ENCODE data around the gene GRIK3. TPM values are rescaled to one million over a fixed set of nuclear protein-coding genes. Genes with fewer than 3 reads are reported as not detected.

The GRIK3 gene
- total RNA-seq, 1 donor from 2014 or later = not detected

DNA sequence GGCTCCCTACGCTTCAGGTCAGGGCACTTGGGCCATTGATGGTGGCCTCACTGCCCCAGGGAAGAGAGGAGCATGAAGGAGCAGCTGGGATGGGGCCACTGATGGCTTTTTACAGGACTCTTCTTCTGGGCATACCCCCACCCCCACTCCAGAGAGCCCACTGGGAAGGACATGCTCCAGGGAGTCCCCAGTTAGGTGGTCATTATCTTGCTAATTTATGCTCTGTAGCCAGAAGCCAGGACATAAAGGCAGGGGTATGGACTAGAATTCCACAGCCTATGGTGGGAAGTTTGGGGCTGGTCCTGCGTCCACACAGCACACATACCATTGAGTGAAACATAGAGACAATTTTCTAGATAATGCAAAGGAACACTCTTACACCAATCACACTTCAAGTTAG lies 8.8 kb upstream of the GRIK3 start:
- DNase-seq (ENCODE audit: low read depth) = no peak

DNA sequence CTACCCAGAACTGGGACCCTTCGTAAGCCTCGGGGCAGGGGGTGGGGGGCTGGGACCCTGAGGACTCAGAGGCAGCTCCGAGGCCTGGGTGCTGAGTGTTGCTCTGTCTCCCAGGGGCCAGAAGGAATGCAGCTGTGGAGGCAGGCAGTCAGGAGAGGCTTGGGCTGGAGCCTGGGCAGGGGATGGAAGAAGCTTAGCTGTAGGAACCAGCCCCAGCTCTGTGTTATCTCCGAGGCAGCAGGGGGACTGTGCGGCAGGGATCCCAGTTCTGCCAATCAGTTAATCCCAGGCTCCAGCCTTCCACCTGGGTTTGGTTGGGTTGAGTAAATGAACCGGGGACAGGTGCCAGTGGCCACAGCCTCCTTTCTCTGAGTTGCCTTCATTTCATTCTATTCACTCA lies 8.2 kb upstream of the GRIK3 start:
- no peak for DNase-seq (ENCODE audit: low read depth)

DNA sequence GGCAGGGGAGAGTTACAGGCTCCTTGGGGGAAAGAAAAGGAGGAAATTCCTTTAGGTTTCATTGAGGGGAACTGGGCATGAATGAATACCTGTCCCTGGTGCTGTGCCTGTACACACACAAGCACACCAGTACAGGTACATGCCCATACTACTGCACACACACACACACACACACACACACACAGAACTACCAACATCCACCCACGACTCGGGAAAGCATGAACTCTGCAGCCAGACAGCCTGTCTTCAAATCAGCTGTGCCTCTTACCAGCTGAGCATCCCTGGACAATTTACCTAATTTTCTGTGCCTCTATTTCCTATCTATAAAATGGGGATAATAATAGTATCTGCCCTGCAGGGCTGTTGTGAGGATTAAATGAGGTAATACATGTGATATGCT lies 7.2 kb upstream of the GRIK3 start:
- no peak for DNase-seq (ENCODE audit: low read depth)

DNA sequence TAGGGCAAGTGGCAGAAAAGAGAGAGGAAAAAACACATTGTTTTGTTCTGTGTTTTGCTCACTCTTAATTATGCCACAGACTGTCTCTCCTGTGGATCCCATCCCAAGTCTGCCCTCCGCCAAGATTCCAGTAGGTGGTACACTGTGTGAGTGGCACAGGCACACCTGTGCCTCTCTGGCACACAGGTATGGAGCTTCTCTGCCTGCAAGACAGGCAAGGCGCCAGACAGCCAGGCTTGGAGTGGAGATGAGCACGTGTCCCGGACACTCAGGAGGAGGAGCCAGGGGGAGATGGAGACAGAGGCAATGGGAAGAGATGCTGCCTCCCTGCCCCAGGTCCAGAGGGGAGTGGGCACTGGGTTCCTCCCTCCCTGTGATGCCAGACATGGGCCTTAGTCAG lies 6.5 kb upstream of the GRIK3 start:
- no peak for DNase-seq (ENCODE audit: low read depth)

DNA sequence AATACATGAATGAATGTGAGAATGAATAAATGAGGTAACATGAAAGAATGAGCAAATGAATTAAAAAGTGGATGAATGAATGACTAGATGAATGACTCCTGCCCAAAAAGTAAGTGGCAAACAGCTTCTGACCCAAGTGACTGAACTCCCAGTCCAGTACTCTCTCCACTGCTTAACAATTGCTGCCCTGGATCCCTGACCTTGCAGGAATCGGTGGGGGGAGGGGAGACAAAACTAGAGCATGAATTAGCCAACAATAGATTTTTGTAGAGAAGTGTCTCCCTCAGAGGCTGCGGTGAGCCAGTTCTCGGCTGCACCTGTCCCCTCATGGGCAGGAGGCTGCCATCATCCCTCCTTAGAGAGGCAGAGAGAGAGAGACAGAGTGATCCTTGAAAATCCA lies 5.9 kb upstream of the GRIK3 start:
- DNase-seq (ENCODE audit: low read depth) = no peak

DNA sequence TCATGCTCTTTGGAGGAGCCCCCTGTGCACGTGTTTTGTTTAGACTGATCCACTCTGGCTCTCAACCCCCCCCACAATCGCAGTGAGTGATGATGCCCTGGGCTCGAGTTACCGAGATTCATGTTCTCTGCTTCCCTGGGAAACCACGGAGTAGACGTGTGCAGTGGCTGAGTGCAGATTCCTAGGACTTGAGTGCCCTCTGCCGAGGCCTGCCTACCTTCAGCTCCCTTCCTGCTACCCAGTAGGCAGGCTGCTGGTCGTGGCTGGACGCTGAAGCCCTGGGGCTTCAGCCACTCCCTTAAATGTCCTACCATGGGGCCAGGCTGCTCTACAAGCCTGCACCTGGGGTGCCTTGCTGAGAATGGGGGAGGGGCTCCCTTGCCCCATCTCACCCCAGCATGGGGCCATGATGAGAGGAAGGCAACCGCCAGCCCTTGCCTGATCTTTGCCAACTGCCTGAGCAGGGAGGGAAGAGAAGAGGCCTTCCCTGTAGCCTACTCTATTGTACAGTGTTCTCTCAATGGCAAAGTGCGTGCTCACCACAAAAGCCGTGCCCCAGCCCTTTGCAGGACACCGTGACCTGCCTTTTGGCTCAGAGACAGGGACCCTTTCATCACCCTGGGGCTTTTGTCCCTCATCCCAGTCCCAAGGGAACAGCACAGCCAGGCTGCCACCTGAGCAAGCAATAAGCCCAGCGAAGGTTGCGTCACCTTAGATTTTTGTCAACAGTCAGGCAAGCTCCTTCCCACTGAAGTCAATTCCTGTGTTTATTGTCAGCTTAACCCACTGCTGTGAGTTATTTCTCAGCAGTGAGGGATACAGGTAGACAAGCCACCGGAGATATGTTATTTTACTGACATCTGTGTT lies 4.1 kb upstream of the GRIK3 start:
- DNase-seq (ENCODE audit: low read depth) = peak; percentile 1

DNA sequence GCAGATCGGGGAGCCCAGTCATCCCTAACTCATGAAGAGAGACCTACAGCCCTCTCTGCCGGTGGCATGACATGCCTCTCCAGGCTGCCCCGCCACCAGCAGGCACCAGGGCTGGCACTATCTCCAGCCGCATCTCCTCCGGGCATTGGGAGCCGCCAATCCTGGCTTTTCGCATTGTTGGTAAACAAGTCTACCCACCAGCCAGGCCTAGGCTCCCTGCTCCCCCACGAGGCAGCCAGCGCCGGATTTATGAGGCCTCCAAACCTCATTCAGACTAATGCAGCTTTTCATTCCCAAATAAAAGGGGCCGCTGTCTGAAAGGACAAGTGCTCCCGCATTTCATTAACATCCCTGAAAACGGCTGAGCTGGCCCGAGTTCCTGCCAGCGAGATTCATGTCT lies 3.4 kb upstream of the GRIK3 start:
- no peak for DNase-seq (ENCODE audit: low read depth)

DNA sequence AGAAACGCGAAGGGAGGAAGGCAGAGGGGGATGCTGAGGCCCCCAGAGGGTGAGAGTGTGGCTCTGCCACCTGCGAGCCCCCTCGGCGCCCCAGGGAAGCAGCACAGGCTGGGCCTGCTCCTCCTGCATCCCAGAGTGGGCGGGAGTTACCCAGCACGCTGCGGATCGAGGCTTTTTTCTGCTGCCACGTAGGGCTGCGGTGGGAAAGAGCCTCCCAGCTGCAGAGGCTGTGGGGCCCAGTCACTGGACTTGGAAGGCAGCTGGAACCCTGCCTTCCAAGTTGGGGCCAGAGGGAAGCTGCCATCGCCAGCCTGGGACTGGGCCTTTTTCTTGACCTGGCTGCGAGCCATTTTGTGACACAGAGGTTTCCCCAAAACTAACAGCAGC lies 2.3 kb upstream of the GRIK3 start:
- DNase-seq (ENCODE audit: low read depth) = no peak

DNA sequence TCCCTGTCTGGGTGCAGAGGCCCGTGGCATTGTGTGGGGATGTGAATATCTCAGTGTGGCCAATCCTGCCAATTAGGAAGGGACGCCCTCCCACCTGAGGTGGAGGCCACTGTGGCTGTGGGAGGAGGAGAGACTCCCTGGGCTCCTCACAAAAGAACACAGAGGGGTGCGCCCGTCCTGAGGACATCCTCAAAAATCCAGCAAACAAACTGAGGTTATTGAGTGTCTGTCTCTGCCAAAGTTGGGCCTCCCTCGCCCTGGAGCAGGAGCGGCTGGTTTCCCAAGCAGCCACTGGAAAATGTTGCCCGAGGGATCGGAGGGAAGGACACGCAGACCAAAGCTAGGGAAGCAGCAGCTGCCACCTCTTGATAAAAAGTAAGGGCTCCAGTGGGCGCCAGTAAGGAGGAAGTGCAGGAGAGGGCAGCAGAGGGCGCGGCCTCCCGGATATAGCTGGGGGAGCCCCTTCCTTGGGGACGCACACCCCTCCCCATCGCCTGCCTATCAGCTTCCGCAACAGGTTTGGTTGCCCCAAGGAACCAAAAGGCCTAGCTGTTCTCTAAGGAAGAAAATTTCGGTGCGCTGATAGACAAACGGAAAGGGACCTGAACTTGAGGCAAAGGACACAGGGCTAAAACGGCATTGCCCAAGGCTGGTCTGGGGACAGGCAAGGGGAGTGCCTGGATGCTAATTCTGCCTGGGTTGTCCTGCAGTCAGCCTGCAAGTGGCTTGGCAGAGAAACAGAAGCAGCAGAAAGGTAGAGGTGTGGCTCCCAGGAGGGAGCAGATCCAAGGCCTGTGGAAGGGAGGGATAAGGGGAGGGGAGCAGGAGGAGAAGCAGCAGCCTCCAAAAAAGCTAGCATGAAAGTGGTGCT lies 1.7 kb upstream of the GRIK3 start:
- DNase-seq (ENCODE audit: low read depth) = no peak

DNA sequence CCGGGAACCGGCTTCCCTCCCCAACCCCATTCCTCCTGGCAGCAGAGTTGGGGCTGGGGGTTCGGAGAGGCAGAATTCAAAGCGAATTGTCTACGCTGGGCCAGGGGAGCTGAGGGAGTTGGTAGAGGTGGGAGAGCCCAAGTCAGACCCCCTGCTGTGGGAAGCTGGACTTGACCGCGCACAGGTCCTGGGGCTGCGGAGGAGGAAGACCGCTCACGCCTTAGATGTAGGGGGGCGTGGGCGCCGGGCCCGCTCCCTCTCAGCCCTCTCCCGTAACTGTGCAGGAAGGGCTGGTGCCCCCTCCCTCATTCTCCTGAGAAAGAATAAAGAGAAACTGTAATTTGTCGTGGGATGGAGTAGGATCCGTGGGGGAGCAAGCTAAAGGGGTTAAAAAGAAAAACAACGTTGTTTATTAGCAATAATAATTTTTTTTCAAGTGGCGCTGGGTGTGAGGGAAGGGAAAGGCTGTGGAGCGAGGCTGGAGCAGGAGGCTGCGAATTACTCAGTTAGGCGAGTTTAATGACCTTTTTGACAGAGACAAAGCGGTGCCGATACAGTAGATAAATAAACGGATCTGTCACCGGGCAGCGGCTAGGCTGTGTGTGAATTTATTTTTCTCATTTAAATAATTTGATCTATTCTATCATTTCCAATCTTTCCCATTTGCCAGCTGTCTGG lies 838 bp upstream of the GRIK3 start:
- no peak for DNase-seq (ENCODE audit: low read depth)

DNA sequence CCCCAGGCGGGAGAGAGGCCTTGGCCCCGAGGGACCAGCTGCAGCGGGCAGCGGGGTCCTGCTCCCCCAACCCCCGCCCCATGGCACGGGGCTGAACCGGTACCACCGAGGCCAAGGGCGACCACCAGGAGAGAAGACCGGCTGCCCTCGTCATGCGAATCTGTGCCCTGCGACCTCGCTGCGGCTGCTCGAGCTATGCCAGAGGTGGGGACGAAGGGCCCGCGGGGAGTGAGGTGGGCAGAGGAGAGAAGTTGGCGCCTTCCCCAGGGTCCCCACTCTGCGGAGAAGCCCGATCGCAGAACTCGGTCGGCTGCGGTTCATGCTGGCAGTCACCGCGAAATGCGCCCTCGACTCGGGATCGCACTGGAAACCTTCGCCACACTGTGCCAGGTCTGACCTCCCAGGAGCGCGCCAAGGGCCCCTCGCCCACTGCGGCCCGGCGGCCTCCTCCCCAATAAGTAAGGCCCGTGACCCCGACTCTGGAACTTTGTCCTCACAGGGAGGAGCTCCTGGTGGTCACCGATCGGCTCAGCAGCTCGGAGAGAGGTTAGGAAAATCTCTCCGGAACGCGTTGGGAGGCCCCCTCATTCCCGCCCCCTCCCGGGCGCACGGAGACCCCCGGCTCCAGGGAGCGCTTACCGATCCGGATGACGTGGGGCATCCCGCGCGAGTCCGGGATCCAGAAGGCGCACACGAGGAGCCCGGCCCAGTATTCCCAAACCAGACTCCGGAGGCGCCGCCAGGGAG lies 787 bp downstream of the GRIK3 start:
- DNase-seq (ENCODE audit: low read depth) = no peak

DNA sequence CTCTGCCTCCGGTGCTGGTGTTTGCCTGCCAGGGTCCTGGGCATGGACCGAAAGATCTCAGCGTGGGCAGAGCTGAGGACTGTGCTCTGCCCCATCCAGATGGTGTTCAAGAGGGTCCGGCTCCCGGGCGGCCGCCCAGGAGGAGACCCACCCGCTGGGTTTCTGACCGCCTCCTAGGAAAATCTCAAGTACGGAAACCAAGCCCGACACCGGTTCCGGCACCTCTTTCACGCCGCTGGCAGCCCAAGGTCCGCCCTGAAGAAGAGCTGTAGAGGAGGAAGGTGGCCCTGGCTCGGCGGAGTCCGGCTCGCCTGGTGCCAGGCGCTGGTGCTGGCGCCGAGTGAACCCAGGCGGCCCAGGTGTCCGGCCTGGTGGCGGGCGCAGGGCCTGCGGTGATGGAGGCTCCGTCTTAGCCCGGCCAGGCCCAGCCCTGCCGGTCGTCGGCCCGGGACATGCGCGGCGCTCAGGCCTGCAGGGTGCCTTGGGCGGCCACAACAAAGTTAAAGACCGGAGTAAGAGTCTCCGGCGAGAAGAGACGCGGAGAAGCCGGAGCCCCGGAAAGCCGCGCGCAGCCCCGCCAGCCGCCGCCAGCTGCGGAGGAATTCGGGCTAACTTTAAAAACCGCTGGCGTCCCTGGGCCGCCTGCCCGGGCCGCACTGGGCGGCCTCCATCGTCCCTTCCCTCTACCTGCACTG lies 1.5 kb downstream of the GRIK3 start:
- DNase-seq (ENCODE audit: low read depth) = no peak

DNA sequence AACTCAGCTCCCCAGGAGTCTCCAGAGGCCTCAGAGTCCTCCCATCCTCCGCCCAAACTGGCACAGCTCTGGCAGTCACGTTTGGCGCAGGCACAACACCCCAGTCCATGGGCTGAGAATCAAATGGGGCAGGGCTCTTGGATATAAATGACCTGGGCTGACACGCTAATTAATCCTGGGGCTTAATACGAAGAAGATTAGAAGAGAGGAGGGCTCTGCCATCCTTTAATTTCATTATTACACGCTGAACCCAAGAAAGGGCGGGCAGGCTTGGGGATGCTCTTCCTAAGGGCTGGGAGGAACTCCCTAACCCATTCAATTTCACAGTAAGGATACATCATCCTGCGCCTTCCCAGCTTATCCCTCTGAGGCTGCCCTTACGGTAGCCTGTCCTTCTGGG lies 2.4 kb downstream of the GRIK3 start:
- no peak for DNase-seq (ENCODE audit: low read depth)

DNA sequence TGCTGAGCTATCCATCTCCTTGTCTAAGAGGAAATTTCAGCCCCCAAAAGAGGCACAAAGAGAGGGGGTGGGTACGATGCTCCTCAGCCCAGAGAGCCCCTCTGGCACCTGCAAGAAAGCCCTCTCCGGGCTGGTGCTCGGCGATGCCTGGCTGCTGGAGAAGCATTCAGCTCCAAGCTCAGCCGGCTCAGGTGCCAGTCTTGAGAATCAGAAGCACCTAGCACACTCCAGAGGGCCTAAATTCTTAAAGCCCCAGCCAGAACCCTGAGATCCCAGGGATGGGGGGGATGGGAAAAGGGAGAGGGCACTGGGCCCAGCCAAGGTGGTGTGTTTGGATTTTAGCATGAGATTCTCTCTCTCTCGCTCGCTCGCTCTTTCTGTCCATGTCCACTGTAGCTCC lies 2.9 kb downstream of the GRIK3 start:
- DNase-seq (ENCODE audit: low read depth) = no peak

DNA sequence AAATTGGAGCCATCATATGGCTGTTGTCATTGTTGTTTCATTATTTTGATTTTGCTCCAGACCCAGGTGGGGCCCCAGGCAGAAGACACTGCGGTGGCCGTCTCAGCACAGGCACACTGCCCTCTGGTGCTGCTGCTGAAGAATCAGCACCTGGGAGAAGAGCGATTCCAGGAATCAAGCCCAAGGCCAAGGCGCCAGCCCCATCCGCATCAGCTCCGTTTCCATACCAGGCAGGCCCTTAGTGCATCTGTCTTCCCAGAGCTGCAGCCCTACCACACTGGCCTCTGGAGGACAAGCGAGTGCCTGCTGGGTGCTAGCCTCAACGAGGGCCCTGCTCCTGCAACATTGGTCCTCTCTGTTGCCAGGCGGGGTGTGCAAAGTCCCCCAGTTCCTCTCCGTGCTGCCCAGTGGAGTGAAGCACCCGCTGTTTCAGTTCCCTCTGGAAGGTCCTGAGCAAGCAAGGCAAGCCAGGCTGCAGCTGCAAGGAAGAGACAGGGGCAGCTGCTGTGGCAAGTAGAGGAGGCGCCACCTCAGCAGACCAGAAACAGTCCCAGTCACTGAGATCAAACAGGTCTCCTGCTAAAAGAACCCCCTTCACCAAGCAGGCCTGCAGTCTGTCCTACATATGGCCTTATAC lies 5.2 kb downstream of the GRIK3 start:
- DNase-seq (ENCODE audit: low read depth) = no peak

DNA sequence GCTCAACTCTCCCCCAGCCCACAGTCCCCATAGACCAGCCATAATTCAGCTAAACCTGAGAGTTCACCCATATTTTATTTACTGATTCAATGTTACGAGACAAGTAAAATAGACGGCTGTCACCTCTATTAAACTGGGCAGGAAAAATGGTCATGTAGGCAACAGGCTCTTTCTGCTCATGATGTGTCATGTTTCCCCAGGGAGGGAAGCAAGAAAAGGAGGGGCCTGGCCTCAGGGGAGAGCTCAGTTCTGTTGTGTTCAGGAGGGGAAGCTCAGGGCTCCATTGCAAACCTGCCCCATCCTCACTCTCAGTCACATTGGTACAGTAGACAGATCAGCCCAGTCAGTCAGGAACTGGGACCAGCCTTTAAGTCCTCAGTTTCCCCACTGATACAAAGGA lies 12.8 kb downstream of the GRIK3 start:
- no peak for DNase-seq (ENCODE audit: low read depth)

DNA sequence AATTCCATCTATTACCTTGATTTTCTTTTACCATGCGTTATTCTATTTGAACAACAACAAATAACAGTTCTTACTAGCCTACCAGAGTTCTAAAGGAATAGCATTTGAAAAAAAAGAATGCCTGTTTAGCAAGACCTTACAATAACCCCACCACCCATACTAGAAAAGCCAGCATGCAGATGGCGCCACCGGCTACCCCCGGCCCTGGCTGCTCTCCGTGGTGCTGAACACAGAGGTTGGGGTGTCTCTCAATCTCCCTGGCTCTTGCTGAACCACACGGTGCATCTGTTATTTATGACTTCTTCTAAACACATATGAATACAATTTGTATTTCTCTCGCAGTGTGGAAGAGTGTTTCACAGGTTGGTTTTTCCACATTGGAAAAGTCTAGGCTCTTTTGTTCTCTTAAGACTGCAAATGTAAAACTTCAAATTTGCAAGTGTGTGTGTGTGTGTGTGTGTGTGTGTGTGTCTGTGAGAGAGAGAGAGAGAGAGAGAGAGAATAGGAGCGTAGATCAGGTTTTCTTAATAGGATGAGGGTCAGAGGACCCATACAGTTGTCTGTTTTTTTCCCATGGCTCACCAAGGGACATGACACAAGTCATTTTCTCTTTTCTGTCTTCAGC lies 13.6 kb downstream of the GRIK3 start:
- DNase-seq (ENCODE audit: low read depth) = no peak

DNA sequence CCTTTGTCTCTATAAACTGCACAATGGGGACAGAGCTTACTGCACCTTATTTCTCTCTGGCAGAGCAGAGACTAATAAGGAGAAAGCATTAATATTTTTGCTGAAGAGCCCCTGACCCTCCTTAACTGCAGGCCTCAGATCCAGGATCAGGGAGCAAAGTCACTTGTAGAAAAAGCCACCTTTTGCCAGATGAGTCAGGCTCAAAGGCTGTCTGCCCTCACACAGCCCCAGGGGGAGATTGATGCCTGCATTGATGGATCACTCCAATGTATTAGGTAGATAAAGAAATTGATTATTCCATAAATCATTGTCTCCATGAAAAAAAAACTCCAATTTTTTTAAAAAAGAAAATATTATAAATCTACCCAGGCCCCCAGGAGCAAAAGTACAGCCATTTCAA lies 15.8 kb downstream of the GRIK3 start:
- DNase-seq (ENCODE audit: low read depth) = no peak

DNA sequence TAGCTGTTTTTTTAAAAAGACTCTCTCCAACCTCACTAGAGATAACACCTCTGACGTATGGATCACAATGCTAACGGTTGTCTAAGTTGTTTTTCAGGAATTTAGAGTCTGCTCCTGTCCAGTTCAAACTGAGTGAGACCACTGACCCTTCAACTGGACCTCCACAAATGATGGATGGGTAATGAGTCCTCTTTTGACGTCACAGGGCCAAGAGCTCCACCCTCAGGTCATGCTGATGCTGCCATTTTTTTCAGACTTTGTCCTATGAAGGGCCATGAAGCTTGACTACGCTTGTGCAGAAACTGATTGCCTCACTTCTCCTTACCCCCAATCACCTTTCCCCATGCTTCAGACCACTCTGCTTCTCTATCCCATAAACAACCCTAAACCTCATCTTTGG lies 16.6 kb downstream of the GRIK3 start:
- no peak for DNase-seq (ENCODE audit: low read depth)

DNA sequence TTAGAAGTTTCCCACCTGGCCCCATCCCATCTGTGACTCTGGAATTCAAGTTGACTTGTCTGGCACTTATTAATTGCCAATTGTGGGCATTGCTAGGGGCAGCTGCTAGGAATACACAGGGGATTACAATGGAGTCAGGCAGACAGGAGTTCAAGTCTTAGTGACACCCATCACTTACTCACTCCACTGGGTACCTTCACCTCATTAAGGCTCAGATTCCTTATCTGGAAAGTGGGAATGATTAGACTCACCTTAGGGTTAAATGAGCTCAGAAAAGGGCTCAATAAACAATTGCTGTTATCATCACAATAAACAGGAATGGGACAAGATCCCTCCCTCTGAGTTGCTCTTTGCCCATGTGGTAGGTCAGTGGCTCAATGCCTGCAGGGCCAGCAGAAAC lies 18.2 kb downstream of the GRIK3 start:
- DNase-seq (ENCODE audit: low read depth) = no peak
